OCI-LY1 (cell line): ENCODE measurements around the gene DCAF4.

Experiments
- EZH2 ChIP-seq: fragments of 200-600 bp; sonication (generic), shearing (Covaris generic); IDR thresholded peaks from 2 replicates; pipeline ENCODE4 v1.8.0; 2017; ENCODE audit warnings: borderline replicate concordance, mixed run types, mild to moderate bottlenecking, antibody characterized with exemption, low read length, moderate library complexity, mixed read lengths
- TF ChIP-seq, protein P1 (sequence below): fragments of 200-600 bp; sonication (generic), shearing (Covaris generic); IDR thresholded peaks from 2 replicates; pipeline ENCODE4 v1.5.1; 2017; ENCODE audit warnings: mild to moderate bottlenecking, antibody characterized with exemption, low read length, moderate library complexity, mixed read lengths

- TF ChIP-seq, protein P1, sequence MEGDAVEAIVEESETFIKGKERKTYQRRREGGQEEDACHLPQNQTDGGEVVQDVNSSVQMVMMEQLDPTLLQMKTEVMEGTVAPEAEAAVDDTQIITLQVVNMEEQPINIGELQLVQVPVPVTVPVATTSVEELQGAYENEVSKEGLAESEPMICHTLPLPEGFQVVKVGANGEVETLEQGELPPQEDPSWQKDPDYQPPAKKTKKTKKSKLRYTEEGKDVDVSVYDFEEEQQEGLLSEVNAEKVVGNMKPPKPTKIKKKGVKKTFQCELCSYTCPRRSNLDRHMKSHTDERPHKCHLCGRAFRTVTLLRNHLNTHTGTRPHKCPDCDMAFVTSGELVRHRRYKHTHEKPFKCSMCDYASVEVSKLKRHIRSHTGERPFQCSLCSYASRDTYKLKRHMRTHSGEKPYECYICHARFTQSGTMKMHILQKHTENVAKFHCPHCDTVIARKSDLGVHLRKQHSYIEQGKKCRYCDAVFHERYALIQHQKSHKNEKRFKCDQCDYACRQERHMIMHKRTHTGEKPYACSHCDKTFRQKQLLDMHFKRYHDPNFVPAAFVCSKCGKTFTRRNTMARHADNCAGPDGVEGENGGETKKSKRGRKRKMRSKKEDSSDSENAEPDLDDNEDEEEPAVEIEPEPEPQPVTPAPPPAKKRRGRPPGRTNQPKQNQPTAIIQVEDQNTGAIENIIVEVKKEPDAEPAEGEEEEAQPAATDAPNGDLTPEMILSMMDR, result no peak
- TF ChIP-seq EZH2, result no peak
Measured at GRCh38 chr14:72966038-72966437, 39.8 kb downstream of the DCAF4 start.
